A673 (cell line): ENCODE results near the gene EDDM13. TPM values are rescaled to one million over a fixed set of nuclear protein-coding genes. Genes with fewer than 3 reads are reported as not detected.

ENCODE experiments used
- BruUV-seq: library from RNA; stranded (reverse); fragments of 400-500 nt; replicated peaks from 2 replicates; lab custom pipeline; 2021; lab: Mats Ljungman, UMichigan
- CTCF ChIA-PET: fragments of 300-600 bp; sonication (Branson Sonifier 250); formaldehyde crosslinking; loops from one replicate; lab custom pipeline; 2022; ENCODE audit warnings: antibody characterized with exemption; lab: Charles Lee
- POLR2A ChIA-PET: fragments of 300-600 bp; sonication (Branson Sonifier 250); formaldehyde crosslinking; loops from one replicate; lab custom pipeline; 2022; ENCODE audit warnings: antibody characterized with exemption; ENCODE audit not compliant: low non-redundant PET; lab: Charles Lee
- DNase-seq: peaks from one replicate; pipeline ENCODE4 v3.0.0-alpha.2; 2015; ENCODE audit warnings: low spot score
- H3K27ac ChIP-seq: fragments of 200-600 bp; sonication (generic); 2 replicates; pipeline ENCODE4 v1.5.1; 2016; ENCODE audit warnings: mixed run types, low read depth, mild to moderate bottlenecking, mixed read lengths, antibody characterized with exemption, low read length; ENCODE audit not compliant: poor library complexity, severe bottlenecking
- H3K27me3 ChIP-seq: fragments of 200-600 bp; sonication (generic); replicated peaks from 2 replicates; pipeline ENCODE4 v1.6.1; 2017; ENCODE audit warnings: mixed run types, low read depth, mild to moderate bottlenecking, mixed read lengths, antibody characterized with exemption, low read length; ENCODE audit not compliant: insufficient read depth, poor library complexity
- H3K36me3 ChIP-seq: fragments of 200-600 bp; sonication (generic); 2 replicates; pipeline ENCODE4 v1.6.1; 2016; ENCODE audit warnings: mixed run types, mild to moderate bottlenecking, mixed read lengths, antibody characterized with exemption, low read length; ENCODE audit not compliant: insufficient read depth, poor library complexity, severe bottlenecking
- H3K4me1 ChIP-seq: fragments of 200-600 bp; sonication (generic); 2 replicates; pipeline ENCODE4 v1.6.1; 2017; ENCODE audit warnings: mixed run types, mild to moderate bottlenecking, mixed read lengths, antibody characterized with exemption, low read length; ENCODE audit not compliant: insufficient read depth, poor library complexity, severe bottlenecking
- H3K4me3 ChIP-seq: fragments of 200-600 bp; sonication (generic); 2 replicates; pipeline ENCODE4 v1.5.1; 2016; ENCODE audit warnings: low read depth, mixed run types, mild to moderate bottlenecking, mixed read lengths, low read length; ENCODE audit not compliant: poor library complexity, severe bottlenecking
- H3K9me3 ChIP-seq: fragments of 200-600 bp; sonication (generic); 2 replicates; pipeline ENCODE4 v1.6.1; 2016; ENCODE audit warnings: mixed run types, low read depth, mild to moderate bottlenecking, mixed read lengths, antibody characterized with exemption, low read length; ENCODE audit not compliant: poor library complexity, severe bottlenecking
- EZH2 ChIP-seq: fragments of 200-600 bp; sonication (generic); IDR thresholded peaks from 2 replicates; pipeline ENCODE4 v1.6.1; 2017; ENCODE audit warnings: borderline replicate concordance, low read depth, mild to moderate bottlenecking, mixed read lengths, antibody characterized with exemption, low read length; ENCODE audit not compliant: poor library complexity, severe bottlenecking
- intact Hi-C: fragments of 100-400 bp; cut with micrococcal nuclease; formaldehyde crosslinking; loops from one replicate; pipeline ENCODE4 v1.10.0; 2022; ENCODE audit not compliant: unreplicated experiment
- total RNA-seq: library from RNA; stranded (reverse); gene quantifications from 2 replicates; pipeline ENCODE4 v1.2.3, GENCODE V29; 2021
- TF ChIP-seq, protein P1 (sequence below): fragments of 300-800, 200-600 bp; sonication (generic); conservative IDR thresholded peaks from 2 replicates; pipeline ENCODE4 v1.5.1; 2017; ENCODE audit warnings: low read depth, mild to moderate bottlenecking, antibody characterized with exemption, low read length, moderate library complexity, mixed read lengths

The EDDM13 gene
- total RNA-seq, 1 experiment from 2014 or later = not detected

DNA sequence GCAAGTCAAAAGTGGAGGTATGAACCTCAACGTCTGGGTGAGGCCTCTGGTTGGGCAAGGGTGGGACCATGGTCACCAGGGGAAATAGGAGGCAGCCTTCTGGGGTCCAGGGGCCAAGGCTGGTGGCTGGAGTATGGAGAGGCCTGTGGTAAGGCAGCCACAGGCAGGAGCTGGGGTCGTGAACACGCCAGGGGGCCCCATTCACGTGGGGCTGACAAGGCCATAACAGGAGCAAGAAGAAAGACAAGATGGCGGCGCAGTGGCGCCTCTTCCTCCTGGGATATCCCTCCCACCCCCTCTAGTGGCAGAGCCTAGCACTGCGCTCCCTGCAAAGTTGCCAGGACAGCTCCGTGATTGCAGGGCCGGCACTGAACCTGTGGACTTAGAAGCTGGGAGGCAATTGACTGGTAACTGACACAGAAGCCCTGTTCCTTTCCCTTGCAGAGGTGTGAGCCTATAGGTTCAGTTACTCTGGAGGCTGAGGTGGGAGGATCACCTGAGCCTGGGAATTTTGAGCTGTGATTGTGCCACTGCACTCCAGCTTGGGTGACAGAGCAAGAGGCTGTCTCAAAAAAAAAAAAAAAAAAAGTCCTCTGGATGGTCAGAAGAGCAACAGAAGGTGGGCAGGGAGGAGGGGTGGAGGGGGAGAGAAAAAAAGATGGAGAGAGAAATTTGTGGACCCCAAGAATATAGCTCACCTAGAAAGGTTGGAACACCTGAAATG is 19.7 kb upstream of the EDDM13 start:
- peak; percentile 90 for DNase-seq
- Histone ChIP-seq H3K4me1 (no peaks in the 10 kb centered on the region), H3K27ac (no peak overlapping the region), H3K27me3 (no peaks in the 10 kb centered on the region), H3K4me3 (no peak overlapping the region), H3K9me3 (no peaks in the 10 kb centered on the region), H3K36me3 (no peaks in the 10 kb centered on the region)
- BruUV-seq = no TSS peak
- ChIA-PET CTCF (interaction anchor here (0.5 to 3.5 kb wide), 21 partner anchors 12 to 1756 kb away, joined by 3 to 92 read pairs (median 6); partner anchors contain the start of gene ZSCAN5A), POLR2A (no interaction called here)
- no peak for TF ChIP-seq EZH2
- TF ChIP-seq, protein P1, sequence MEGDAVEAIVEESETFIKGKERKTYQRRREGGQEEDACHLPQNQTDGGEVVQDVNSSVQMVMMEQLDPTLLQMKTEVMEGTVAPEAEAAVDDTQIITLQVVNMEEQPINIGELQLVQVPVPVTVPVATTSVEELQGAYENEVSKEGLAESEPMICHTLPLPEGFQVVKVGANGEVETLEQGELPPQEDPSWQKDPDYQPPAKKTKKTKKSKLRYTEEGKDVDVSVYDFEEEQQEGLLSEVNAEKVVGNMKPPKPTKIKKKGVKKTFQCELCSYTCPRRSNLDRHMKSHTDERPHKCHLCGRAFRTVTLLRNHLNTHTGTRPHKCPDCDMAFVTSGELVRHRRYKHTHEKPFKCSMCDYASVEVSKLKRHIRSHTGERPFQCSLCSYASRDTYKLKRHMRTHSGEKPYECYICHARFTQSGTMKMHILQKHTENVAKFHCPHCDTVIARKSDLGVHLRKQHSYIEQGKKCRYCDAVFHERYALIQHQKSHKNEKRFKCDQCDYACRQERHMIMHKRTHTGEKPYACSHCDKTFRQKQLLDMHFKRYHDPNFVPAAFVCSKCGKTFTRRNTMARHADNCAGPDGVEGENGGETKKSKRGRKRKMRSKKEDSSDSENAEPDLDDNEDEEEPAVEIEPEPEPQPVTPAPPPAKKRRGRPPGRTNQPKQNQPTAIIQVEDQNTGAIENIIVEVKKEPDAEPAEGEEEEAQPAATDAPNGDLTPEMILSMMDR = peak; percentile 92
- intact Hi-C loops = loop anchor here (2.0 kb wide), 2 partner anchors 176 to 186 kb away; no protein-coding TSS in a partner anchor

DNA sequence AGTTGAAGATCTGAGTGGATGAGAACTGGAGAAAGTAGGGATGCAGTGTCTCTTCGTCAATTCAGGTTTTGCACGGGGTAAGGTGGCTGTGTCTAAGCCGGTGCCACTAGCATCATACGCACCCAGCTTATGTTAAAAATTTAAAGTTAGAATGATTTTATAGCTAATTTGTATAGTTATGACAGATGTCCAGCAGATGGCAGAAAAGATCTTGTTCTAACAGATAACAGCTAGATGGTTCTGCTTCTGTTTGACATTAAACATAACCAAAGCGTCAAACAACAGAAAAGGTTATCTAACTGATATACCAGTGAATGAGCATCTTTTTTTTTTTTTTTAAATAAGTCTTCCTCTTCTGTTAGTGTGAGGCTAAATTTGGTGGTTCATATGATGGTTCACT is 18.8 kb upstream of the EDDM13 start:
- Histone ChIP-seq H3K27ac (no peak overlapping the region), H3K36me3 (no peaks in the 10 kb centered on the region), H3K9me3 (no peaks in the 10 kb centered on the region), H3K4me3 (no peak overlapping the region), H3K27me3 (no peaks in the 10 kb centered on the region), H3K4me1 (no peaks in the 10 kb centered on the region)
- intact Hi-C loops = loop anchor here (2.0 kb wide), 3 partner anchors 79 to 187 kb away; no protein-coding TSS in a partner anchor
- CTCF ChIA-PET = interaction anchor here (0.6 to 3.5 kb wide), 15 partner anchors 12 to 1757 kb away, joined by 4 to 92 read pairs (median 6); partner anchors contain the start of gene ZSCAN5A
- peak; percentile 68 for DNase-seq
- no TSS peak for BruUV-seq
- POLR2A ChIA-PET = no interaction called here
- TF ChIP-seq, protein P1 = peak; percentile 52; the same call in 1 of the 2 replicates
- no peak for TF ChIP-seq EZH2

DNA sequence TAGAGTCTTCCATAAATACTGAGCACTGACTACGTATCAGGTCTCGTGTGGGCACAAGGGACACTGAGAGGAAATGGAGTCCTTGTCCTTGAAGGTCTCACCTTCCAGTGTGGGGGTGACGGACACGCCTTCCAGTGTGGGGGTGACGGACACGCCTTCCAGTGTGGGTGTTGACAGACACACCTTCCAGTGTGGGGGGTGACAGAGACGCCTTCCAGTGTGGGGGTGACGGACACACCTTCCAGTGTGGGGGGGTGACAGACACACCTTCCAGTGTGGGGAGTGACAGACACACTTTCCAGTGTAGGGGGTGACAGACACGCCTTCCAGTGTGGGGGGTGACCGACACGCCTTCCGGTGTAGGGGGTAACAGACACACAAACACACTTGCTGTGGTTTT is 14.3 kb upstream of the EDDM13 start:
- no peak for DNase-seq
- no peaks in the 10 kb centered on the region for H3K27me3 ChIP-seq
- intact Hi-C loops = no loop called here
- H3K9me3 ChIP-seq = no peaks in the 10 kb centered on the region
- H3K4me3 ChIP-seq = no peak overlapping the region
- ChIA-PET POLR2A (no interaction called here), CTCF (no interaction called here)
- TF ChIP-seq EZH2 = no peak
- TF ChIP-seq, protein P1 = no peak
- no peaks in the 10 kb centered on the region for H3K4me1 ChIP-seq
- no peaks in the 10 kb centered on the region for H3K36me3 ChIP-seq
- BruUV-seq = no TSS peak
- no peak overlapping the region for H3K27ac ChIP-seq
